ENCODE data around the gene CCDC197. TPM values are rescaled to one million over a fixed set of nuclear protein-coding genes. Genes with fewer than 3 reads are reported as not detected.

CCDC197 gene
- total and polyA plus RNA-seq, 4 donors: not detected

- Histone ChIP-seq H3K4me3 (no peak overlapping the region), H3K27me3 (ENCODE audit: control insufficient read depth in 3 of 3, insufficient read depth in 3 of 3, low read length in 2 of 3) (no peaks in the 10 kb centered on the region), H3K9ac (ENCODE audit: insufficient read depth in 1 of 2, low read length in 2 of 2) (no peak overlapping the region), H3K27ac (ENCODE audit: low read depth in 1 of 2, low read length in 1 of 2) (no peak overlapping the region), H3K4me1 (ENCODE audit: control insufficient read depth in 5 of 5, insufficient read depth in 5 of 5, low read length in 5 of 5) (peaks cover 0 to 18% (median 4%) of the 10 kb centered on the region in 5 donors), H3K9me3 (ENCODE audit: control insufficient read depth in 4 of 4, insufficient read depth in 3 of 4, low read length in 3 of 4) (no peaks in the 10 kb centered on the region), H3K36me3 (ENCODE audit: control insufficient read depth in 4 of 4, insufficient read depth in 4 of 4, low read length in 4 of 4) (peaks cover 19 to 67% (median 42%) of the 10 kb centered on the region in 4 donors)
- 78 to 85% methylated on average over 7 of the region's 7 CpGs for WGBS, 2 donors
- ATAC-seq (ENCODE audit: insufficient read depth, low FRiP score) (no peak), DNase-seq (no peak)
- no peak for TF ChIP-seq CTCF (IDR thresholded peaks at IDR 0.05; ENCODE audit: control extremely low read depth, extremely low read depth)
Measured at GRCh38 chr14:94046696-94047250, 49.7 kb downstream of the CCDC197 start.

GRCh38 chr14:94047581-94047980 lies 50.5 kb downstream of the CCDC197 start:
- no peak for DNase-seq
- H3K4me1 ChIP-seq (ENCODE audit: control insufficient read depth in 5 of 5, insufficient read depth in 5 of 5, low read length in 5 of 5): peaks cover 0 to 13% (median 2%) of the 10 kb centered on the region in 5 donors
- H3K9me3 ChIP-seq (ENCODE audit: control insufficient read depth in 4 of 4, insufficient read depth in 3 of 4, low read length in 3 of 4): no peaks in the 10 kb centered on the region
- H3K4me3 ChIP-seq: no peak overlapping the region
- no peaks in the 10 kb centered on the region for H3K27me3 ChIP-seq (ENCODE audit: control insufficient read depth in 3 of 3, insufficient read depth in 3 of 3, low read length in 2 of 3)
- peaks cover 21 to 75% (median 49%) of the 10 kb centered on the region in 4 donors for H3K36me3 ChIP-seq (ENCODE audit: control insufficient read depth in 4 of 4, insufficient read depth in 4 of 4, low read length in 4 of 4)
- WGBS, 2 donors: 95% methylated on average over 3 of the region's 3 CpGs
- no peak overlapping the region for H3K27ac ChIP-seq (ENCODE audit: low read depth in 1 of 2, low read length in 1 of 2)
- no peak for TF ChIP-seq CTCF (IDR thresholded peaks at IDR 0.05; ENCODE audit: control extremely low read depth, extremely low read depth)
- no peak for ATAC-seq (ENCODE audit: insufficient read depth, low FRiP score)
- H3K9ac ChIP-seq (ENCODE audit: insufficient read depth in 1 of 2, low read length in 2 of 2): no peak overlapping the region

GRCh38 chr14:94048691-94049624 lies 51.9 kb downstream of the CCDC197 start:
- Histone ChIP-seq H3K27me3 (ENCODE audit: control insufficient read depth in 3 of 3, insufficient read depth in 3 of 3, low read length in 2 of 3) (no peaks in the 10 kb centered on the region), H3K9me3 (ENCODE audit: control insufficient read depth in 4 of 4, insufficient read depth in 3 of 4, low read length in 3 of 4) (no peaks in the 10 kb centered on the region), H3K9ac (ENCODE audit: insufficient read depth in 1 of 2, low read length in 2 of 2) (no peak overlapping the region), H3K4me1 (ENCODE audit: control insufficient read depth in 5 of 5, insufficient read depth in 5 of 5, low read length in 5 of 5) (peaks cover 0 to 9% (median 0%) of the 10 kb centered on the region in 5 donors), H3K4me3 (no peak overlapping the region), H3K36me3 (ENCODE audit: control insufficient read depth in 4 of 4, insufficient read depth in 4 of 4, low read length in 4 of 4) (peaks cover 30 to 76% (median 53%) of the 10 kb centered on the region in 4 donors), H3K27ac (ENCODE audit: low read depth in 1 of 2, low read length in 1 of 2) (no peak overlapping the region)
- DNase-seq: peak; percentile 68 to 71 (median 69)
- WGBS, 2 donors: 76 to 87% methylated on average over 10 of the region's 10 CpGs
- TF ChIP-seq CTCF (IDR thresholded peaks at IDR 0.05; ENCODE audit: control extremely low read depth, extremely low read depth): no peak
- no peak for ATAC-seq (ENCODE audit: insufficient read depth, low FRiP score)

Measured in lung (tissue), 12 donors.